A673 (cell line): ENCODE results near the gene FSTL4.

Experiments
- EZH2 ChIP-seq: fragments of 200-600 bp; sonication (generic); IDR thresholded peaks from 2 replicates; pipeline ENCODE4 v1.6.1; 2017; ENCODE audit warnings: borderline replicate concordance, low read depth, mild to moderate bottlenecking, mixed read lengths, antibody characterized with exemption, low read length; ENCODE audit not compliant: poor library complexity, severe bottlenecking
- TF ChIP-seq, protein P1 (sequence below): fragments of 300-800, 200-600 bp; sonication (generic); conservative IDR thresholded peaks from 2 replicates; pipeline ENCODE4 v1.5.1; 2017; ENCODE audit warnings: low read depth, mild to moderate bottlenecking, antibody characterized with exemption, low read length, moderate library complexity, mixed read lengths

DNA sequence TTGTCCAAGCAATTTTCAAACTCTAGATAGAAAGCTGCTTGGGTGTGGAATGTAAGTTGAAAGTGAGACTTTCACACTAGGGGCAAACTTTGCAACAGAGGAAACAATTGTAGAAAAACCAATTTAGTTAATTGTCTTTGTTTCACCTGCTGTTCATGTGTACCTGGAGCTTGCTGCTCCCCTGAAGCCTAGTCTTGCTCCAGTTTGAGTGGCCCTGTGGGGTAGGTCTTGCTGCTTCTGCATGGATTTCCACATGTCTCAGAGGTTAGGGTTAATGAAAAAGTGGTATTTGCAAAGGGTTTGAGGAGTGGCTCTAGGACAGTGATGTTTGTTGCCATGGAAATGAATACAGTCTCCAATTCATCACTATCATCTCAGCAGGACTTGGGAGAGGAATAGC is 182.2 kb downstream of the FSTL4 start:
- TF ChIP-seq, protein P1, sequence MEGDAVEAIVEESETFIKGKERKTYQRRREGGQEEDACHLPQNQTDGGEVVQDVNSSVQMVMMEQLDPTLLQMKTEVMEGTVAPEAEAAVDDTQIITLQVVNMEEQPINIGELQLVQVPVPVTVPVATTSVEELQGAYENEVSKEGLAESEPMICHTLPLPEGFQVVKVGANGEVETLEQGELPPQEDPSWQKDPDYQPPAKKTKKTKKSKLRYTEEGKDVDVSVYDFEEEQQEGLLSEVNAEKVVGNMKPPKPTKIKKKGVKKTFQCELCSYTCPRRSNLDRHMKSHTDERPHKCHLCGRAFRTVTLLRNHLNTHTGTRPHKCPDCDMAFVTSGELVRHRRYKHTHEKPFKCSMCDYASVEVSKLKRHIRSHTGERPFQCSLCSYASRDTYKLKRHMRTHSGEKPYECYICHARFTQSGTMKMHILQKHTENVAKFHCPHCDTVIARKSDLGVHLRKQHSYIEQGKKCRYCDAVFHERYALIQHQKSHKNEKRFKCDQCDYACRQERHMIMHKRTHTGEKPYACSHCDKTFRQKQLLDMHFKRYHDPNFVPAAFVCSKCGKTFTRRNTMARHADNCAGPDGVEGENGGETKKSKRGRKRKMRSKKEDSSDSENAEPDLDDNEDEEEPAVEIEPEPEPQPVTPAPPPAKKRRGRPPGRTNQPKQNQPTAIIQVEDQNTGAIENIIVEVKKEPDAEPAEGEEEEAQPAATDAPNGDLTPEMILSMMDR = no peak
- TF ChIP-seq EZH2 = no peak
